GM19324 (cell line): ENCODE measurements around the gene IGDCC3.

Source experiments
- ATAC-seq: cut with Tn5 transposase; IDR thresholded peaks from one replicate; pipeline ENCODE4 v1.9.1; 2021; ENCODE audit warnings: mild to moderate bottlenecking, moderate library complexity; ENCODE audit not compliant: unreplicated experiment, low FRiP score

Gene IGDCC3

DNA sequence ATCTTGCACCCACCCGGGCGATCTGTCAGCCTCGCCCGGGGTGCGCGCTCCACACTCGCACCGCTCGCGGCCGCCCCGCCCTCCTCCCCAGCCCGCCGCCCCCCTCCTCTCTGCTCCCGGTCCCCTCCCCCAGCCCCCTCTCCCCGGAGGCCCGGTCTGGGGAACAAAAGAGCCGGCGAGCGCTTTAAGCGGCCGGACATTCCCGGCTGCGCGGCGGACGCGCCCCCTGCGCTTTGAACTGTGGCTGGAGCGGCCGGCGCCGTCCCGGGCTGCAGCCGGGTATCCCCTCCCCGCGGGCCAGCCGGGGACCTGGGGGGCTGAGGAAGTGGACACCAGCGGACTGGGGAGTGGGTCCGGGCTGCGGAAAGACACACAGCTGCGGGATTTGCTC is at the start of gene IGDCC3:
Gene IGDCC3, minus strand, starts transcription at position 27 of the 391 bp plus-strand sequence. CDS start 214 bp downstream, outside the sequence.
- no peak for ATAC-seq

GRCh38 chr15:65426216-65426853 is 48.5 kb upstream of the IGDCC3 start:
- no peak for ATAC-seq

DNA sequence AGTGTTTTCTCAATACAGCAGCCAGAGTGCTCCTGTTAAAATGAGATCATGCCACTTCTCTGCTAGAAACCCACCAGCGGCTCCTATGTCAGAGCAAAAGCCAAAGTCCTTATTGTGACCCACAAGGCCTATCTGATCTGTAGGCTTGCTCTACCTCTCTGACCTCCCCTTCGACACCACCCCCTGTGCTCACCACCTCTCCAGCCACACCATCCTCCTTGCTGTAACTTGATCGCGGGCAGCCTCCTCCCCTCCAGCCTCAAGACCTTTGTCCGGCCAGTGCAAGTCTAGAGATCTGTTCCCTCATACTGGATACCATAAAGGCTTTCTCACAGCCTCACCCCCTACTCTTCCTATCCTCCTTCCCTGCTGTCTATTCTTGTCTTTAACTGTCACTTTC is 46.9 kb upstream of the IGDCC3 start:
- ATAC-seq, result no peak

GRCh38 chr15:65423976-65424679 is 46.3 kb upstream of the IGDCC3 start:
- no peak for ATAC-seq

DNA sequence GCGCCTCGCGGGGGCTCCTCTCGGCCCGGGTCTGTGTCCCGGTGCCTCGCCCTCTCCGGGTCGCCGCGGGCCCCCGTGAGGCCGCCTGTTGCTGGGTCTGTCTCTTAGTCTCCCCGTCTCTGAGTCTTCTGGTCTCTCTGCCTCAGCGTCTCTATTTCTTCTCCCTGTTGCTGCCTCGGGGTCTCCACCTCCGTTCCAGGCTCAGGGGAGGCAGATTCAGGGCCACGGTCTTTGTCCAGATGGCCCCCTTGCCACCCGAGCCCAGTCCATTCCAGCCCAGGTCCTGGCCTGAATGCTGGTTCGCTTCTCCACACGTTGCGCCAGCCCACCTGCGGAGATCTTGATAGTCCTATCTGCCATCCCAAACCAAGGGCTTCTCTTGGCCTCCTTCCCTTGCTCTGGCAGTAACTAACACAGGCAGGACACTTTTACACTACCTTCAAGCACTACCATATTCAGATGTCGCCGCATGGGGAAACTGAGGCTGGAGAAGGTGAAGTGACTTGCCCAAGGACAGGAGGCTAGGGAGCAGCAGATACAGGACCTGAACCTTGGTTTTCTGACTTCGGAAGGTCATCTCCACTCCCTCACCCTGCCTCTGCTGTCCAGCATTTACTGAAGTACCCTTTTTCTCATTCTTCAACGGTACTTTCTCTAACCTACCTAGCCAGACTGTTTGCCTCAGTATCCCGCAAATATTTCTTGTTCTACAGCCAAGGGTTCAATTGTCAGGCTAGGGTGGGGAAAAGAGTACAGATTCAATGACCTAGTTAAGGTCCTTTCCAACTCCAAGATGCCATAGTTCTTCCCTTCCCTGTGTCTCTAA is 45.6 kb upstream of the IGDCC3 start:
- ATAC-seq, result no peak

- no peak for ATAC-seq
Observed at GRCh38 chr15:65421360-65422215, 43.8 kb upstream of the IGDCC3 start.

- no peak for ATAC-seq
Observed at GRCh38 chr15:65420975-65421359, 43.2 kb upstream of the IGDCC3 start.

- ATAC-seq, result no peak
Observed at GRCh38 chr15:65418596-65418995, 40.8 kb upstream of the IGDCC3 start.

GRCh38 chr15:65416845-65417416 is 39.1 kb upstream of the IGDCC3 start:
- no peak for ATAC-seq

GRCh38 chr15:65414841-65415621 is 37.2 kb upstream of the IGDCC3 start:
- ATAC-seq, result no peak

- ATAC-seq, result no peak
Observed at GRCh38 chr15:65413760-65414144, 36.0 kb upstream of the IGDCC3 start.

DNA sequence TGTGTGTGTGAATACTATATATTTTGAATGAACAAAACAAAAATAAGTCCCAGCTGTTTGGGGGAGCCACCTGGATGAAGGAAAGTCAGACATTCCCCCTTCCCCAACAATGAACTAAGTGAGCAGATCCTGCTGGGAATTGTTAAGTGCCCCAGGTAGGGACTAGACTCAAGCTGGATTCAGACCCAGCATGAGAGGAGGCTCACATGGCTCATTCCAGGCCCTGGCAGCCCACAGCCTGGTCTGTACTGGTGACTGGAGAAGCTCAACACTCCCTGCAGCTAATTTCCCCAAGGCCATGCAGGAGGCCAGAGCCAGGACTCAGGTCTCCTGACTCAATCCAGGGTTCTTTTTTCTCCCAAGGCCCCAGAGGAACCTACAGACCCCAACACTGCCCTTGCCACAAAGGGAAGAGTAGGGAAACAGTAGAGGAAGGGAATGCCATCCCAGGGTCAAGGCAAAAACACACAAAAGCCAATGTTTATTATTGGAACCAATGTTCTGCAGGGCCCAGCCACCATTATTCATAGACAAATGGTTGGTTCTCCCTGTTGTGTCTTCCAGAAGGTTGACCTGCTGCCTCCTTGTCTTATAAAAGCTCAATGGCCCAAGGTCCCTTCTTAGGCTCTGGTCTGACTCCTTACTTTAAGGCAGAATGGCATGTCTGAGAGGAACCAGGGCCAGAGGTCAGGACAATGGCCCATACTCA is 35.4 kb upstream of the IGDCC3 start:
- ATAC-seq, result no peak

- ATAC-seq, result no peak
Observed at GRCh38 chr15:65412556-65412955, 34.8 kb upstream of the IGDCC3 start.

DNA sequence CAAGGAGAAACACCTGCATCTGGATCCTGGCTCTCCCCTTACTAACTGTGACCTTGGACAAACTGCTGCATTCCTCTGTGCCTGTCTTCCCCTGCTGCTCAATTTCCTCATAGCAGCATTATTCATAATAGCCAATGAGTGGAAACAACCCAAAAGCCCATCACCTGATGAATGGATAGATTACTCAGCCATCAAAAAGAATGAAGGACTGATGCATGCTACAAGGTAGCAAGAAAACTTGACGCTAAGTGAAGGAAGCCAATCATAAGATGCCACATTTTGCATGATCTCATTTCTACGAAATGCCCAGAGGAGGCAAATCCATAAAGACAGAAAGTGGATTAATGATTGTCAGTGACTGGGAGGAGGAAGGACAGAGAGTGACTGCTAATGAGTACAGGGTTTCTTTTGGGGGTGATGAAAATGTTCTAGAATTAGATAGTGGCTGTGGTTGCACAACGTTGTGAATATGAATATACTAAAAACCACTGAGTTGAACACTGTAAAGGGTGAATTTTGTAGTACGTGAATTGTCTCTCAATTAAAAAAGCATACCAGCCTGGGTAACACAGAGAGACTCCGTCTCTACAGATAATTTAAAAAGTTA is 33.8 kb upstream of the IGDCC3 start:
- ATAC-seq, result no peak

DNA sequence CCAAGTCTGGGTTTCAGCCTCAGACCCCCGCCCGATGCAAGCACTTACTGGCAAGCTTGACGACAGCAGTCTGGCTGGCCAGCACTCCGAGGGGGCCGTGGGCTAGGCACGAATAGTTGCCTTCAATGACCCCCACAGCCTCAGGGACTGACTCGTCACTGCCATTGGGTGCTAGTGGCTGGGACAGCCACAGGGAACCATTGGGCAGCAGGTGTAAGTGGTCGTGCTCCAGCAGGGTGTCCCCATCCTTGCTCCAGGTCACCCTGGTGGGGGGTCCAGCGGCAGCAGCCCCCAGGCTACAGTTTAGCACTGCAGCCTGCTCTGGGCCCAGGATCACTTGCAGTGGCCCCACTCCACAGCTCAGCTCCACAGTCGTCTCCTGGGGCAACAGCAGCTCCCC is 33.2 kb upstream of the IGDCC3 start:
- no peak for ATAC-seq

- ATAC-seq, result no peak
Observed at GRCh38 chr15:65410036-65410435, 32.2 kb upstream of the IGDCC3 start.

DNA sequence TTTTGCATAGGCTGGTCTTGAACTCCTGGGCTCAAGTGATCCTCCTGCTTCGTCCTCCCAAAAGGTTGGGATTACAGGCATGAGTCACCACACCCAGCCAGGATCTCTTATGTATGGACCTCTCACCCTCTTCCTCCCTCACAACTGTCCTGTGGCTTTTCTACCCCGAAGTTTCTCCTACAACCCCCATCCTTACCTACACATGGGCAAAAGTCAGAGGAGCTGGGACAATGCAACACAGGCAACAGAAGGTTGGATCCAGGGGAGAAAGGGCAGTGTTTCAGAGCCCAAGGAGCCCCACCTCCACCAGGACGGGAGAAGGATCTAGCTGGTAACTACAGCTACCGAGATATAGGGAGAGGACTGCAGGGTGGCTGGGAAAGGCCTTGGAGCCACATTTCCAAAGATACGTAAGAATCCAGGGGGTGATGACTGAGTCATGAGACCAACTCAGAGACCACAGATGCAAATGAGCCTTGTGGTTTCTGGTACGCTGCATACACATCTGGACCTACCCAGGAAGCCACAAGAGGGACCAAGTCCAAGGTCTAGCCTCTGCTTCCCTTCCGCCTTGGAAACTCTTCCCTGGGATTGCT is 31.3 kb upstream of the IGDCC3 start:
- no peak for ATAC-seq
